A549 (cell line): ENCODE measurements around the gene TUBA1B.

Experiments
- ATOH8 ChIP-seq: fragments of 250-450 bp; sonication (Bioruptor Pico); IDR thresholded peaks from 2 replicates; pipeline ENCODE4 v1.5.0; 2020; ENCODE audit warnings: low read depth, mild to moderate bottlenecking, moderate library complexity
- BHLHE40 ChIP-seq: IDR thresholded peaks from 2 replicates; pipeline ENCODE4 v1.6.1; 2012; ENCODE audit warnings: low read depth, low read length, inconsistent platforms
- CBX8 ChIP-seq: fragments of 200-600 bp; sonication (generic); IDR thresholded peaks from 2 replicates; pipeline ENCODE4 v1.6.1; 2016
- CEBPB ChIP-seq, 2 experiments: fragments of >200 bp in 1 of 2; sonication (Bioruptor Twin) in 1 of 2; formaldehyde crosslinking in 1 of 2; IDR thresholded peaks; 2 replicates each; pipeline ENCODE4 v1.6.1; 2012 to 2016
- CTCF ChIP-seq: fragments of >200 bp; sonication (Bioruptor Twin); formaldehyde crosslinking; IDR thresholded peaks from 3 replicates; pipeline ENCODE4 v1.5.1; 2016
- HDAC2 ChIP-seq: fragments of 200-600 bp; sonication (generic); IDR thresholded peaks from 2 replicates; pipeline ENCODE4 v1.6.1; 2016
- HOXB5 ChIP-seq: fragments of 250-450 bp; sonication (Bioruptor Pico); IDR thresholded peaks from 2 replicates; pipeline ENCODE4 v1.5.0; 2020; ENCODE audit warnings: mild to moderate bottlenecking, moderate library complexity
- MYC ChIP-seq: IDR thresholded peaks from 2 replicates; pipeline ENCODE4 v1.6.1; 2012; ENCODE audit warnings: mild to moderate bottlenecking, inconsistent platforms, low read length, improper control_type of control experiment, borderline replicate concordance
- POLR2A ChIP-seq: IDR thresholded peaks from 2 replicates; pipeline ENCODE4 v1.6.1; 2012; ENCODE audit warnings: mild to moderate bottlenecking, low read length
- RAD21 ChIP-seq, 2 experiments: fragments of >200 bp in 1 of 2; sonication (Bioruptor Twin) in 1 of 2; formaldehyde crosslinking in 1 of 2; IDR thresholded peaks in 1 of 2; conservative IDR thresholded peaks in 1 of 2; 2 replicates in 1 of 2; 3 replicates in 1 of 2; pipeline ENCODE4 v1.6.1; 2012 to 2018; ENCODE audit warnings: inconsistent platforms in 1 of 2
- RCOR1 ChIP-seq: fragments of 150-350 bp; IDR thresholded peaks from 2 replicates; pipeline ENCODE4 v1.6.1; 2014; ENCODE audit warnings: antibody characterized with exemption, low read length, low read depth
- RFX5 ChIP-seq: fragments of 450-650 bp; IDR thresholded peaks from 2 replicates; pipeline ENCODE4 v1.7.1; 2014; ENCODE audit warnings: antibody characterized with exemption, mild to moderate bottlenecking, moderate library complexity
- TF ChIP-seq, protein P1 (sequence below): fragments of 200-600 bp; sonication (generic); IDR thresholded peaks from 2 replicates; pipeline ENCODE4 v1.6.1; 2016; ENCODE audit warnings: antibody characterized with exemption, mild to moderate bottlenecking, moderate library complexity

DNA sequence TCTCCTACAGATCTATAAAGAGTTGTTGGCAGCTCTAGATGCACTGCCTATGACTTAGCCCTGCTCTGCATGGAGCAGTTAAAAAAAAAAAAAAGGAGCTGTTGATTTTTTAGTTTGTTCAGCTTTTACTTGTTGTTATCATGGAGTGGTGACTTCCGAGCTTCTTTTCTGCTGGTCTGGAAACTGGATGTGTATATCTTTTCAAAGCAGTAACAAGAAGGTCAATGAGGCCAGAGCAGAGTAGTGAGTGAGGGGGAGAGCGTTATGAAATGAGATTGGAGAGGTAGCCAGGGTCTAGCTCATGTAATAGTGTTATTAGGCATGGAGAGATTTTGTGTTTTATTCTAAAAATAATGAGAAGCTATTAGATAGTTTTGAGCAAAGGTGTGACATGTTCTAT is 13.2 kb upstream of the TUBA1B start:
- TF ChIP-seq POLR2A, result no peak
- TF ChIP-seq CTCF, result no peak
- TF ChIP-seq MYC, result no peak
- TF ChIP-seq ATOH8, result no peak
- no peak for TF ChIP-seq CEBPB (IDR thresholded peaks at IDR 0.05)
- TF ChIP-seq, protein P1, sequence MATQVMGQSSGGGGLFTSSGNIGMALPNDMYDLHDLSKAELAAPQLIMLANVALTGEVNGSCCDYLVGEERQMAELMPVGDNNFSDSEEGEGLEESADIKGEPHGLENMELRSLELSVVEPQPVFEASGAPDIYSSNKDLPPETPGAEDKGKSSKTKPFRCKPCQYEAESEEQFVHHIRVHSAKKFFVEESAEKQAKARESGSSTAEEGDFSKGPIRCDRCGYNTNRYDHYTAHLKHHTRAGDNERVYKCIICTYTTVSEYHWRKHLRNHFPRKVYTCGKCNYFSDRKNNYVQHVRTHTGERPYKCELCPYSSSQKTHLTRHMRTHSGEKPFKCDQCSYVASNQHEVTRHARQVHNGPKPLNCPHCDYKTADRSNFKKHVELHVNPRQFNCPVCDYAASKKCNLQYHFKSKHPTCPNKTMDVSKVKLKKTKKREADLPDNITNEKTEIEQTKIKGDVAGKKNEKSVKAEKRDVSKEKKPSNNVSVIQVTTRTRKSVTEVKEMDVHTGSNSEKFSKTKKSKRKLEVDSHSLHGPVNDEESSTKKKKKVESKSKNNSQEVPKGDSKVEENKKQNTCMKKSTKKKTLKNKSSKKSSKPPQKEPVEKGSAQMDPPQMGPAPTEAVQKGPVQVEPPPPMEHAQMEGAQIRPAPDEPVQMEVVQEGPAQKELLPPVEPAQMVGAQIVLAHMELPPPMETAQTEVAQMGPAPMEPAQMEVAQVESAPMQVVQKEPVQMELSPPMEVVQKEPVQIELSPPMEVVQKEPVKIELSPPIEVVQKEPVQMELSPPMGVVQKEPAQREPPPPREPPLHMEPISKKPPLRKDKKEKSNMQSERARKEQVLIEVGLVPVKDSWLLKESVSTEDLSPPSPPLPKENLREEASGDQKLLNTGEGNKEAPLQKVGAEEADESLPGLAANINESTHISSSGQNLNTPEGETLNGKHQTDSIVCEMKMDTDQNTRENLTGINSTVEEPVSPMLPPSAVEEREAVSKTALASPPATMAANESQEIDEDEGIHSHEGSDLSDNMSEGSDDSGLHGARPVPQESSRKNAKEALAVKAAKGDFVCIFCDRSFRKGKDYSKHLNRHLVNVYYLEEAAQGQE, result no peak
- no peak for TF ChIP-seq RAD21 (conservative IDR thresholded peaks at IDR 0.05 in 1 of 2, IDR thresholded peaks at IDR 0.05 in 1 of 2)
- TF ChIP-seq BHLHE40, result no peak
- no peak for TF ChIP-seq HDAC2
- no peak for TF ChIP-seq HOXB5
- TF ChIP-seq CBX8, result no peak
- TF ChIP-seq RCOR1, result no peak
- TF ChIP-seq RFX5, result no peak
